ENCODE results near the gene PXT1.
"Not testable (repeated sequence)": the region's sequence is repeated elsewhere in the genome, so short reads cannot be mapped to it uniquely, and the experiment has no call there.

The PXT1 gene

DNA sequence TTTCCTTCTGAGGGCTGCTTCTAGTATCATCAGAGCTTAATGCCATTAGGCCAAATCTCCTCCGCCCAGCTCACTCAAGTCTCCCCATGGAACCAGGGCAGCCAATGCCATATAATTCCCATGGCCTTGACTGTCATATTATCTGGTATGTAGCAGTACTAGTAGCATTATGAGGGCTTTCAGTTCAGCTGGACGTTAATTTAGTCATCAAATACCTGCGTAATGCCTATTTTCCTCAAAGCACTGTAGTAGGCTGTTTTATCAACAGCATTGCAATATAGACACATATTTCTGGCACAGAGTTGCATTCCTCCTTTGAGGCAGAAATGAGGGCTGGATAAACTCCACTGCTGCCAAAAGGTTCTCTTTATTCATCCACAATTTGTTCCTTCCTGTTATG, 1.8 kb upstream of the PXT1 start:
- DNase-seq (ENCODE audit: low read depth in 1 of 2, low spot score in 1 of 2) = no peak

GRCh38 chr6:36443471-36444428, 1.1 kb upstream of the PXT1 start:
- no peak for DNase-seq (ENCODE audit: low read depth in 1 of 2, low spot score in 1 of 2)

DNA sequence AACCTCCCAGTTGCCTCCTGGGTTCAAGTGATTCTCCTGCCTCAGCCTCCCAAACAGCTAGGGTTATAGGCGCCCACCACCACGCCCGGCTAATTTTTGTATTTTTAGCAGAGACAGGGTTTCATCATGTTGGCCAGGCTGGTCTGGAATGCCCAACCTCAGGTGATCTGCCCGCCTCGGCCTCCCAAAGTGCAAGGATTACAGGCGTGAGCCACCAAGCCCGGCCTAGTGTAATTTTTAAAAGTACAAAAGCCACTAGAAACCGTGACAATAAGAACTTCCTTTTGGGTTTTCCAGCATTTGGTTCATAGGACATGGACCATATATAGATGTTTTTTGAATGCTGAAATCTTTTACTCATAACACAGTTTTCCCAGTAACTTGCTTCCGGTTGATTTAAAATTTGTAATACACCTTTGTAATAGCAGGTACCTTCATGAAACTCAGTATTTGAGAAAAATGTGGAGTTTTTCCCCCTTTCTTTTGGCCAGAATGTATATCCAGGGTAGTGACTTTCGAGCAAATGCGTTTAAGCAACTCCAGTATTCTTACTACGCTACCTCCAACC, 467 bp downstream of the PXT1 start:
- no peak for DNase-seq (ENCODE audit: low read depth in 1 of 2, low spot score in 1 of 2)

GRCh38 chr6:36441307-36441894, 1.3 kb downstream of the PXT1 start:
- peak; percentile 48 to 68 for DNase-seq (ENCODE audit: low read depth in 1 of 2, low spot score in 1 of 2)

DNA sequence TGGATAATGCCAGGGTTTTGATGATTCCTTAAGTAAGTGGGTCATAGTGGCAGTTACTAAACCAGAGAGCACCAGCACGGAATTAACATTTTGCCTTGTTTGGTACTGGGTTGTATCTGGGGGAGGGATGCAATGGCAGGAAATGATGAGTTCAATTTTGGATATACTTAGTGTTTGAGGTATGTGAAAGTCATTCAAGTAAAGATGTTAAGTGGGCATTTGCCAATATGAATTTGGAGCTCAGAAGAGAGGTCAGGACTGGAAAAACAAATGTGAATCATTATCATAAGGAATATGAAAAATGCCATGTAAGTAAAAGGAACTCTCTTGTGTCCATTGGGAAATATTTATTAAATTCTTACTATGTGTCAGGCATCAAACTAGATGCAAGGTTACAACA, 6.2 kb downstream of the PXT1 start:
- DNase-seq (ENCODE audit: low read depth in 1 of 2, low spot score in 1 of 2) = no peak

- DNase-seq (ENCODE audit: low read depth in 1 of 2, low spot score in 1 of 2) = no peak
These were observed 10.4 kb downstream of the PXT1 start for GRCh38 chr6:36432151-36432671.

GRCh38 chr6:36431197-36431596, 11.5 kb downstream of the PXT1 start:
- DNase-seq (ENCODE audit: low read depth in 1 of 2, low spot score in 1 of 2) = no peak

DNA sequence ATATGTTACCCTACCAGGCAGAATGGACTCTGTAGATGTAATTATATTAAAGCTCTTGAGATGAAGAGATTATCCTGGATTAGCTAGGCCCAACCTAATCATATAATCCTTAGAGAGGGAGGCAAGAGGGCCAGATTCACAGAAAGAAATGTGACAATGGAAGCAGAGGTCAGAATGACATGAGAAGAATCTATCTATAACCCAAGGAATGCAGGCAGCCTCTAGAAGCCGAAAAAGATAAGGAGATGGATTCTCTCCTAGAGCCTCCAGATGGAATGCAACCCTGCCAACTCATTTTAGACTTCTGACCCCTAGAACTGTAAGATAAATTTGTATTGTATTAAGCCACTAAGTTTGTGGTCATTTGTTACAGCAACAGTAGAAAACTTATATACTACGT, 12.3 kb downstream of the PXT1 start:
- DNase-seq (ENCODE audit: low read depth in 1 of 2, low spot score in 1 of 2) = no peak

DNA sequence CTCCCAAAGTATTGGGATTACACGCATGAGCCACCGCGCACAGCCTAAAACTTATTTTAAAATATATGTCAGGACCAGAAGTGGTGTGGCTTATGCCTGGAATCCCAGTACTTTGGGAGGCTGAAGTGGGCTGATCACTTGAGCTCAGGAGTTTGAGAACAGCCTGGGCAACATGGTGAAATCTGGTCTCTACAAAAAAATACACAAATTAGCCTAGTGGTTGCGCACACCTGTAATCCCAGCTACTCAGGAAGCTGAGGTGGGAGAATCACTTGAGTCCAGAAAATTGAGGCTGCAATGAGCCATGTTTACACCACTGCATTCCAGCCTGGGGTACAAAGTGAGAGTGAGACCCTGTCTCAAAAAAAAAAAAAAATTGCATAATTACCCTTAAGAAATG, 13.7 kb downstream of the PXT1 start:
- DNase-seq (ENCODE audit: low read depth in 1 of 2, low spot score in 1 of 2) = no peak

- DNase-seq (ENCODE audit: low read depth in 1 of 2, low spot score in 1 of 2) = no peak
These were observed 16.0 kb downstream of the PXT1 start for GRCh38 chr6:36426622-36427021.

DNA sequence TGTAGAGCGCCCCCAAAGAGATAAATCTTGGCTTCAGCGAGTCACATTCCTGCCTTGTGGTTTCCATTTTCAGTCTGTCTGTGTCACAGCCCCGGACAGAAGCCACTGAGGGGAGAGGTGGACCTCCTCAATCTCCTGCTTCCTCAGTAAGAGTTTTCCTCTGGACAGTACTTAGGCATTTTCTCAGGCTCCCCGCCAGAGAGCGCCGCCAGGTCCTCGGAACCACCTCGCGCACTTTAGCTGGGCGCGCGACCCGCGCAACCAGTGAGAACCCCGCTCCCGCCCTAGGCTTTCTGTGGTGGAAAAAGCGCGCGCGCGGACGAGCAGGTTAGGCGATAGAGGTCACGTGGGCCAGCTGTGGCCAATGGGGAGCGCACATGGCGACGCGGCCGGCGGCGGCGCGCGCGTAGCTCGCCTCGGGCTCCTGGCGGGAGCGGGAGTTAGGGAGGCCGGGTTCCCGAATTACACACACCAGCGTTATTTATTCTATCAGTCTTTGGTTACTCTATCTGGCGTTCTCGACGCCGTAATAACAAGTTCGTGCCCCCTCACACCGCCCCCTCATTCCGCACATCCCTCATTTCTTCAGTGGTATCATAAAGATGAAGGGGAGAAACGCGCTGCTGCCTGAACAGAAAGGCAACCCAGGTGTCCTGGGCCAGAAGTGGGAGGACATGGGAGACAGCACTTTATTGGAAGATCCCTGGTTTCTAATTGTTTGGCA, 19.4 kb downstream of the PXT1 start:
- DNase-seq (ENCODE audit: low read depth in 1 of 2, low spot score in 1 of 2) = peak; percentile 95 to 98

DNA sequence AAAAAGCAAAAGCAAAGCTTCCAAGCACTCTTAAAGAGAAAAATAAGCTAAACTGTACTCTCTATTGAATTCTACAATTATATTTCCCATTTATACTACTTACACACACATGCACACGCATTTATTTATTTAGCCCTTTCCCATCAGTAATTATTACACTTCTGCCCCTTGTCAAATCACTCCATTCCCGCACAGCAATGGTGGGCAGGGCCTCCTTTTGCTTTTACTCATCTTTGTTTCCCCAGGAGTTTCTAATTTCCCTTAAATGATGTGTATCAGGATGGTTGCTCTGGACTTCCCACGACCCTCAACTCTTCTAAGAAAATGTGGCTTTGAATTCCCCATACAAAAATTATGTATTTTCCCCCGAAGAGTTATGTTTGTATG, 19.9 kb downstream of the PXT1 start:
- DNase-seq (ENCODE audit: low read depth in 1 of 2, low spot score in 1 of 2) = no peak

GRCh38 chr6:36419310-36419709, 23.3 kb downstream of the PXT1 start:
- no peak for DNase-seq (ENCODE audit: low read depth in 1 of 2, low spot score in 1 of 2)

- no peak for DNase-seq (ENCODE audit: low read depth in 1 of 2, low spot score in 1 of 2)
These were observed 24.1 kb downstream of the PXT1 start for GRCh38 chr6:36418558-36418957.

DNA sequence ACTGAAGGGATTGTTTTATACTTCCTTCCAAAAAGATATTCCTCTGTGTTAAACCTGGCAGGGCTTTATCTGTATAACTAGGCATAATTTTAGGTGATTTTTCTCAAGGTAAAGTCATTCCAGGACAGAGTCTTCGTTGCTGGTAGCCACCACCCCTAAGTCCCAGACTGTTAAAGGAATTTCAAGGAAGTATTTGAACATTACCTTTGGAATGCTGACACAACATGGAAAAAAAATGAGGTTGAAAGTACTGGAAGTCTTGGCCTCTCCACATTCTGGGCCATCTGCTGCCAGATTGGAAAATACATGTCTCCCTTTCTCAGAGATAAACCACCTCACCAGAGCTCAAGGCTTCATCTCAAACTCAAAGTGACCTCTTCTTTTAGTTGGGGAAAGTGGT, 28.2 kb downstream of the PXT1 start:
- DNase-seq (ENCODE audit: low read depth in 1 of 2, low spot score in 1 of 2) = no peak

DNA sequence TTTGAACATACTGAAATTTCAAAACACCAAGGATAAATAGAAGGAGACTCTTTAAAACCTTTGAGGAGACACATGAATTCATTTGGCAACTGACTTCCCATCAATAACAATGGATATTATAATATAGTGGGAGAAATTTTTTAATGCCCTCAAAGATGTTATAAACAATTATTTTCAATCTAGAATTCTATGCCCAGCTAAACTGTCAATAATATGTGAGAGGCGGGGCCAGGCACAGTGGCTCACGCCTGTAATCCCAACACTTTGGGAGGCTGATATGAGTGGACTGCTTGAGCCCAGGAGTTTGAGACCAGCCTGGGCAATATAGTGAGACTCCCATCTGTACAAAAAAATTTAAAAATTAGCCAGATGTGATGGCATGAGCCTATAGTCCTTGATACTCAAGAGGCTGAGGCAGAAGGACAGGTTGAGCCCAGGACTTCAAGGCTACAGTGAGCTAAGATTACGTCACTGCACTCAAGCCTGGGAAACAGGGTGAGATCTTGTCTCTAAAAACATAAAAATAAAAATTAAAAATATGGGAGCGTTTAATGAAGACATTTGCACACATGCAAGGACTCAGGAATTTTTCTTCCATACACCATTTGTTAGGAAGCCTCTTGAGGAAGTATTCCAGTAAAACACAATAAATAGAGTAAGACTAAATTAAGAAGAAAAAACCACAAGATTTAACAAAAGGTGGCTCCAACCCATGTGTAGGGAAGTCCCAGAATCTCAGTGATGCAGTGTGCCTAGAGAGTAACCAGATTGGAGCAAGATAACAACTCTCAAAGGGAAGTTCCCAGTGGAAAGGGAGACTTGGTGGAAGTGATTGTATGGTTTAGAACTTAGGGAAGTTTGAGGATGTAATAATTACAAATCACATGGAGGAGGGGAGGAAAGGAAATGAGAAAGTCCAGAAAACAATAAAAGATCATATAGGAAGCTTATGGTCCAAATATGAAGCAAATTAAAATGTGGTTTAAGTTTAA, 28.9 kb downstream of the PXT1 start:
- no peak for DNase-seq (ENCODE audit: low read depth in 1 of 2, low spot score in 1 of 2)

- DNase-seq (ENCODE audit: low read depth in 1 of 2, low spot score in 1 of 2) = not testable (repeated sequence)
These were observed 32.9 kb downstream of the PXT1 start for GRCh38 chr6:36409718-36410117.

DNA sequence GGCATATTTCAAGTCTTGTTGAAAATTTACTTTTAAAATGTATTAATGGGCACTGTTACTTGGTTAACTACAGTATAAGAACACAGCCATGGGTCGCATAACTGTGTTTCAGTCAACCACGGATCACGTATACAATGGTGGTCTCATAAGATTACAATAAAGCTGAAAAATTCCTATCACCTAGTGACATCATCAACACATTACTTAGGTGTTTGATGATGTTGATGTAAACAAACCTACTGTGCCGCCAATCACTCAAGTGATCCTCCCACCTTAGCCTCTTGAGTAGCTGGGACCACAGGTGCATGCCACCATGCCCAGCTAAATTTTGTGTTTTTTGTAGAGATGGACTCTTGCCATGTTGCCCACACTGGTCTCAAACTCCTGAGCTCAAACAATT, 38.5 kb downstream of the PXT1 start:
- DNase-seq (ENCODE audit: low read depth in 1 of 2, low spot score in 1 of 2) = no peak

- no peak for DNase-seq (ENCODE audit: low read depth in 1 of 2, low spot score in 1 of 2)
These were observed 40.2 kb downstream of the PXT1 start for GRCh38 chr6:36402481-36402880.

DNA sequence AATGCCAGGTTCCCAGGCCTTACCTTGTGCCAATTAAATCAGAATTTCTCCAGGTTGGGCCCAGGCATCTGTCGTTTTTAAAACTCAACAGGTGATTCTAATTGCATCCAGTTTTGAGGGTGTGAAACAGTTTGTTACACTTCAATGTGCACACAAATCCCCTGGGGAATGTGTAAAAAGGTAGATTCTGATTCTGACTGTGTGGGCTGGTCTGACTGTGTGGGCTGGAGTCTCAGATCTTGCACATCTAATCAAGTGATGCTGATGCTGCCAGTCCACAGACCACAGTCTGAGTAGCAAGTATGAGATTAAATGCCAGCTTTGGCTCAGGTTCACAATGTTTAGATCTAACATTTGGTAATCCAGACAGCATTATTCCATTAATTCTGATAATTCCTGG, 42.7 kb downstream of the PXT1 start:
- DNase-seq (ENCODE audit: low read depth in 1 of 2, low spot score in 1 of 2) = no peak
